ENCODE results near the gene IL12RB2.

The IL12RB2 gene

GRCh38 chr1:67427465-67427864, 119.8 kb downstream of the IL12RB2 start:
- Histone ChIP-seq H3K27me3 (ENCODE audit: control insufficient read depth in 3 of 3, insufficient read depth in 3 of 3, low read depth in 1 of 3, low read length in 3 of 3) (no peaks in the 10 kb centered on the region), H2BK15ac (ENCODE audit: low read length) (no peak overlapping the region), H3K36me3 (replicated peaks in 1 of 2; ENCODE audit: control insufficient read depth in 2 of 2, insufficient read depth in 2 of 2, low read length in 2 of 2) (peaks cover 20 to 71% of the 10 kb centered on the region in 2 donors), H3K14ac (ENCODE audit: low read length) (no peak overlapping the region), H3K9ac (ENCODE audit: low read depth, low read length, poor library complexity) (no peak overlapping the region), H2BK120ac (ENCODE audit: low read depth, low read length) (no peak overlapping the region), H3K18ac (ENCODE audit: low read length) (no peak overlapping the region), H3K9me3 (replicated peaks in 1 of 2; ENCODE audit: control insufficient read depth in 2 of 2, insufficient read depth in 1 of 2, low read depth in 1 of 2, low read length in 2 of 2) (no peaks in the 10 kb centered on the region), H3K4ac (ENCODE audit: low read length) (no peak overlapping the region), H2BK5ac (ENCODE audit: low read length) (no peak overlapping the region), H3K4me3 (ENCODE audit: low read length in 2 of 2) (peak overlapping the region in 1 of 2 donors; percentile 99), H4K8ac (ENCODE audit: low read depth, low read length) (no peak overlapping the region), H3K4me1 (ENCODE audit: control insufficient read depth in 2 of 2, insufficient read depth in 1 of 2, low read depth in 1 of 2, low read length in 2 of 2) (peaks cover 0 to 2% of the 10 kb centered on the region in 2 donors), H3K4me2 (ENCODE audit: insufficient read depth, low read length, poor library complexity, severe bottlenecking) (peak overlapping the region; percentile 11), H2BK12ac (ENCODE audit: low read length) (no peak overlapping the region), H4K91ac (ENCODE audit: low read depth, low read length, poor library complexity) (no peak overlapping the region), H3K79me1 (ENCODE audit: low read depth, low read length) (no peaks in the 10 kb centered on the region), H3K23ac (ENCODE audit: low read depth, low read length, poor library complexity) (no peak overlapping the region), H2AK5ac (ENCODE audit: low read depth, low read length) (no peak overlapping the region), H2AFZ (ENCODE audit: low read length) (no peak overlapping the region), H3K27ac (replicated peaks; ENCODE audit: low read length) (no peak overlapping the region)
- WGBS, 2 donors (ENCODE audit: extremely low coverage in 2 of 2, insufficient read length in 2 of 2, insufficient replicate concordance in 1 of 2): no CpG with 5 or more reads among the region's 2 CpGs
- DNase-seq (ENCODE audit: low spot score): no peak

GRCh38 chr1:67427947-67428346, 120.3 kb downstream of the IL12RB2 start:
- no peaks in the 10 kb centered on the region for H3K27me3 ChIP-seq (ENCODE audit: control insufficient read depth in 3 of 3, insufficient read depth in 3 of 3, low read depth in 1 of 3, low read length in 3 of 3)
- no peaks in the 10 kb centered on the region for H3K9me3 ChIP-seq (replicated peaks in 1 of 2; ENCODE audit: control insufficient read depth in 2 of 2, insufficient read depth in 1 of 2, low read depth in 1 of 2, low read length in 2 of 2)
- DNase-seq (ENCODE audit: low spot score): no peak
- H3K4ac ChIP-seq (ENCODE audit: low read length): no peak overlapping the region
- no peak overlapping the region for H2AFZ ChIP-seq (ENCODE audit: low read length)
- H2AK5ac ChIP-seq (ENCODE audit: low read depth, low read length): no peak overlapping the region
- no peak overlapping the region for H2BK120ac ChIP-seq (ENCODE audit: low read depth, low read length)
- peak overlapping the region in 1 of 2 donors; percentile 99 for H3K4me3 ChIP-seq (ENCODE audit: low read length in 2 of 2)
- no peak overlapping the region for H4K91ac ChIP-seq (ENCODE audit: low read depth, low read length, poor library complexity)
- no peak overlapping the region for H4K8ac ChIP-seq (ENCODE audit: low read depth, low read length)
- no peak overlapping the region for H3K27ac ChIP-seq (replicated peaks; ENCODE audit: low read length)
- peak overlapping the region; percentile 13 for H3K4me2 ChIP-seq (ENCODE audit: insufficient read depth, low read length, poor library complexity, severe bottlenecking)
- no peak overlapping the region for H2BK12ac ChIP-seq (ENCODE audit: low read length)
- no CpG with 5 or more reads among the region's 3 CpGs for WGBS, 2 donors (ENCODE audit: extremely low coverage in 2 of 2, insufficient read length in 2 of 2, insufficient replicate concordance in 1 of 2)
- H3K23ac ChIP-seq (ENCODE audit: low read depth, low read length, poor library complexity): no peak overlapping the region
- no peak overlapping the region for H3K18ac ChIP-seq (ENCODE audit: low read length)
- peaks cover 0 to 2% of the 10 kb centered on the region in 2 donors for H3K4me1 ChIP-seq (ENCODE audit: control insufficient read depth in 2 of 2, insufficient read depth in 1 of 2, low read depth in 1 of 2, low read length in 2 of 2)
- H3K79me1 ChIP-seq (ENCODE audit: low read depth, low read length): no peaks in the 10 kb centered on the region
- no peak overlapping the region for H3K14ac ChIP-seq (ENCODE audit: low read length)
- no peak overlapping the region for H2BK5ac ChIP-seq (ENCODE audit: low read length)
- no peak overlapping the region for H3K9ac ChIP-seq (ENCODE audit: low read depth, low read length, poor library complexity)
- peaks cover 15 to 66% of the 10 kb centered on the region in 2 donors for H3K36me3 ChIP-seq (replicated peaks in 1 of 2; ENCODE audit: control insufficient read depth in 2 of 2, insufficient read depth in 2 of 2, low read length in 2 of 2)
- no peak overlapping the region for H2BK15ac ChIP-seq (ENCODE audit: low read length)

GRCh38 chr1:67429011-67429527, 121.4 kb downstream of the IL12RB2 start:
- DNase-seq (ENCODE audit: low spot score): no peak
- H2BK15ac ChIP-seq (ENCODE audit: low read length): no peak overlapping the region
- peak overlapping the region; percentile 73 for H3K18ac ChIP-seq (ENCODE audit: low read length)
- H3K79me1 ChIP-seq (ENCODE audit: low read depth, low read length): no peaks in the 10 kb centered on the region
- H3K27ac ChIP-seq (replicated peaks; ENCODE audit: low read length): no peak overlapping the region
- peak overlapping the region; percentile 95 for H3K9ac ChIP-seq (ENCODE audit: low read depth, low read length, poor library complexity)
- no peak overlapping the region for H4K91ac ChIP-seq (ENCODE audit: low read depth, low read length, poor library complexity)
- peaks cover 10 to 55% of the 10 kb centered on the region in 2 donors for H3K36me3 ChIP-seq (replicated peaks in 1 of 2; ENCODE audit: control insufficient read depth in 2 of 2, insufficient read depth in 2 of 2, low read length in 2 of 2)
- no peak overlapping the region for H4K8ac ChIP-seq (ENCODE audit: low read depth, low read length)
- H2BK120ac ChIP-seq (ENCODE audit: low read depth, low read length): no peak overlapping the region
- no peak overlapping the region for H3K4ac ChIP-seq (ENCODE audit: low read length)
- H2AFZ ChIP-seq (ENCODE audit: low read length): no peak overlapping the region
- H3K23ac ChIP-seq (ENCODE audit: low read depth, low read length, poor library complexity): peak overlapping the region; percentile 80
- H3K27me3 ChIP-seq (ENCODE audit: control insufficient read depth in 3 of 3, insufficient read depth in 3 of 3, low read depth in 1 of 3, low read length in 3 of 3): peaks cover 0 to 5% (median 0%) of the 10 kb centered on the region in 3 experiments
- H2BK12ac ChIP-seq (ENCODE audit: low read length): no peak overlapping the region
- H3K4me3 ChIP-seq (ENCODE audit: low read length in 2 of 2): peak overlapping the region; percentile 99
- H3K4me1 ChIP-seq (ENCODE audit: control insufficient read depth in 2 of 2, insufficient read depth in 1 of 2, low read depth in 1 of 2, low read length in 2 of 2): peaks cover 0 to 2% of the 10 kb centered on the region in 2 donors
- WGBS, 2 donors (ENCODE audit: extremely low coverage in 2 of 2, insufficient read length in 2 of 2, insufficient replicate concordance in 1 of 2): no CpG with 5 or more reads among the region's 25 CpGs
- peak overlapping the region; percentile 48 for H2BK5ac ChIP-seq (ENCODE audit: low read length)
- H2AK5ac ChIP-seq (ENCODE audit: low read depth, low read length): peak overlapping the region; percentile 86
- peak overlapping the region; percentile 64 for H3K4me2 ChIP-seq (ENCODE audit: insufficient read depth, low read length, poor library complexity, severe bottlenecking)
- H3K9me3 ChIP-seq (replicated peaks in 1 of 2; ENCODE audit: control insufficient read depth in 2 of 2, insufficient read depth in 1 of 2, low read depth in 1 of 2, low read length in 2 of 2): no peaks in the 10 kb centered on the region
- H3K14ac ChIP-seq (ENCODE audit: low read length): peak overlapping the region; percentile 96

GRCh38 chr1:67429528-67430357, 122.1 kb downstream of the IL12RB2 start:
- peaks cover 0 to 2% of the 10 kb centered on the region in 2 donors for H3K4me1 ChIP-seq (ENCODE audit: control insufficient read depth in 2 of 2, insufficient read depth in 1 of 2, low read depth in 1 of 2, low read length in 2 of 2)
- H3K18ac ChIP-seq (ENCODE audit: low read length): peak overlapping the region; percentile 73
- peak overlapping the region; percentile 55 for H2BK15ac ChIP-seq (ENCODE audit: low read length)
- H3K4me3 ChIP-seq (ENCODE audit: low read length in 2 of 2): peak overlapping the region; percentile 99
- peak overlapping the region; percentile 38 for H3K4ac ChIP-seq (ENCODE audit: low read length)
- no CpG with 5 or more reads among the region's 69 CpGs for WGBS, 2 donors (ENCODE audit: extremely low coverage in 2 of 2, insufficient read length in 2 of 2, insufficient replicate concordance in 1 of 2)
- peak overlapping the region; percentile 64 for H3K4me2 ChIP-seq (ENCODE audit: insufficient read depth, low read length, poor library complexity, severe bottlenecking)
- H2BK120ac ChIP-seq (ENCODE audit: low read depth, low read length): no peak overlapping the region
- no peak overlapping the region for H4K8ac ChIP-seq (ENCODE audit: low read depth, low read length)
- peak overlapping the region; percentile 95 for H3K9ac ChIP-seq (ENCODE audit: low read depth, low read length, poor library complexity)
- no peak overlapping the region for H4K91ac ChIP-seq (ENCODE audit: low read depth, low read length, poor library complexity)
- H3K23ac ChIP-seq (ENCODE audit: low read depth, low read length, poor library complexity): peak overlapping the region; percentile 89
- peak overlapping the region; percentile 97 for H2BK5ac ChIP-seq (ENCODE audit: low read length)
- no peak overlapping the region for H3K27ac ChIP-seq (replicated peaks; ENCODE audit: low read length)
- H3K9me3 ChIP-seq (replicated peaks in 1 of 2; ENCODE audit: control insufficient read depth in 2 of 2, insufficient read depth in 1 of 2, low read depth in 1 of 2, low read length in 2 of 2): no peaks in the 10 kb centered on the region
- H3K14ac ChIP-seq (ENCODE audit: low read length): peak overlapping the region; percentile 96
- H2AK5ac ChIP-seq (ENCODE audit: low read depth, low read length): peak overlapping the region; percentile 86
- H3K79me1 ChIP-seq (ENCODE audit: low read depth, low read length): no peaks in the 10 kb centered on the region
- peak overlapping the region; percentile 61 for H2AFZ ChIP-seq (ENCODE audit: low read length)
- DNase-seq (ENCODE audit: low spot score): no peak
- H3K36me3 ChIP-seq (replicated peaks in 1 of 2; ENCODE audit: control insufficient read depth in 2 of 2, insufficient read depth in 2 of 2, low read length in 2 of 2): peaks cover 10 to 48% of the 10 kb centered on the region in 2 donors
- H3K27me3 ChIP-seq (ENCODE audit: control insufficient read depth in 3 of 3, insufficient read depth in 3 of 3, low read depth in 1 of 3, low read length in 3 of 3): peaks cover 0 to 10% (median 0%) of the 10 kb centered on the region in 3 experiments
- H2BK12ac ChIP-seq (ENCODE audit: low read length): no peak overlapping the region
